ENCODE data around the gene ANKRD18B.
"Not testable (repeated sequence)": the region's sequence is repeated elsewhere in the genome, so short reads cannot be mapped to it uniquely, and the experiment has no call there.

Gene ANKRD18B

DNA sequence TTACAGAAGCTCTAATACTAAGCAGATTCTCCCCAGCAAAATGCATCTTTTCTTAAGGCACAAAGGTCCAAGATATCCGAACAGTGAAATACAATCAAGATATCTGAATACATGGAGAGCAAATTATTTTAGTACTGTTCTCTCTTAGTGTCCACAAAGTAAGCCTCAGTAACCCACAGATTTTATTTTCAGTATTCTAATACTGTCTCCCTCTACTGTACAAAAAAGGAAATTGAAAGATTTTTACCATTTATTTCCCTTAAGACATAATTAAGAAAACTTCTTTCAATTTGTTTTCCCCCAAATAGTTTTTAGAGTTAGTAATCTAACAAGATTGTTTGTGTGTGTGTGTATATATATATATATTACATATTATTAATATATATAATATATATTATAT lies 25.7 kb upstream of the ANKRD18B start:
- Histone ChIP-seq H3K36me3 (ENCODE audit: insufficient read depth, low read length) (no peaks in the 10 kb centered on the region), H4K20me1 (ENCODE audit: insufficient read depth, low read length) (no peaks in the 10 kb centered on the region), H3K27me3 (ENCODE audit: insufficient read depth, low read length, poor library complexity) (no peaks in the 10 kb centered on the region), H3K9me3 (ENCODE audit: insufficient read depth, low read length, severe bottlenecking) (no peaks in the 10 kb centered on the region), H3K79me2 (ENCODE audit: insufficient read depth, low read length) (no peaks in the 10 kb centered on the region), H3K9ac (ENCODE audit: low read depth, low read length) (no peak overlapping the region), H3K4me1 (ENCODE audit: insufficient read depth, low read length) (no peaks in the 10 kb centered on the region), H3K4me2 (ENCODE audit: insufficient read depth, low read length) (no peak overlapping the region), H2AFZ (ENCODE audit: low read depth, low read length) (no peak overlapping the region), H3K27ac (ENCODE audit: low read length) (no peak overlapping the region), H3K4me3 (ENCODE audit: low read depth in 1 of 2, low read length in 2 of 2) (no peak overlapping the region)
- no peak for ATAC-seq (ENCODE audit: insufficient read depth, low read depth)
- no peak for TF ChIP-seq EZH2 (IDR thresholded peaks at IDR 0.05; ENCODE audit: borderline replicate concordance, low read depth, low read length, severe bottlenecking)
- TF ChIP-seq, protein P1, sequence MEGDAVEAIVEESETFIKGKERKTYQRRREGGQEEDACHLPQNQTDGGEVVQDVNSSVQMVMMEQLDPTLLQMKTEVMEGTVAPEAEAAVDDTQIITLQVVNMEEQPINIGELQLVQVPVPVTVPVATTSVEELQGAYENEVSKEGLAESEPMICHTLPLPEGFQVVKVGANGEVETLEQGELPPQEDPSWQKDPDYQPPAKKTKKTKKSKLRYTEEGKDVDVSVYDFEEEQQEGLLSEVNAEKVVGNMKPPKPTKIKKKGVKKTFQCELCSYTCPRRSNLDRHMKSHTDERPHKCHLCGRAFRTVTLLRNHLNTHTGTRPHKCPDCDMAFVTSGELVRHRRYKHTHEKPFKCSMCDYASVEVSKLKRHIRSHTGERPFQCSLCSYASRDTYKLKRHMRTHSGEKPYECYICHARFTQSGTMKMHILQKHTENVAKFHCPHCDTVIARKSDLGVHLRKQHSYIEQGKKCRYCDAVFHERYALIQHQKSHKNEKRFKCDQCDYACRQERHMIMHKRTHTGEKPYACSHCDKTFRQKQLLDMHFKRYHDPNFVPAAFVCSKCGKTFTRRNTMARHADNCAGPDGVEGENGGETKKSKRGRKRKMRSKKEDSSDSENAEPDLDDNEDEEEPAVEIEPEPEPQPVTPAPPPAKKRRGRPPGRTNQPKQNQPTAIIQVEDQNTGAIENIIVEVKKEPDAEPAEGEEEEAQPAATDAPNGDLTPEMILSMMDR (IDR thresholded peaks at IDR 0.05; ENCODE audit: borderline replicate concordance, extremely low read depth, low read length, poor library complexity, severe bottlenecking) = no peak
- DNase-seq = no peak

DNA sequence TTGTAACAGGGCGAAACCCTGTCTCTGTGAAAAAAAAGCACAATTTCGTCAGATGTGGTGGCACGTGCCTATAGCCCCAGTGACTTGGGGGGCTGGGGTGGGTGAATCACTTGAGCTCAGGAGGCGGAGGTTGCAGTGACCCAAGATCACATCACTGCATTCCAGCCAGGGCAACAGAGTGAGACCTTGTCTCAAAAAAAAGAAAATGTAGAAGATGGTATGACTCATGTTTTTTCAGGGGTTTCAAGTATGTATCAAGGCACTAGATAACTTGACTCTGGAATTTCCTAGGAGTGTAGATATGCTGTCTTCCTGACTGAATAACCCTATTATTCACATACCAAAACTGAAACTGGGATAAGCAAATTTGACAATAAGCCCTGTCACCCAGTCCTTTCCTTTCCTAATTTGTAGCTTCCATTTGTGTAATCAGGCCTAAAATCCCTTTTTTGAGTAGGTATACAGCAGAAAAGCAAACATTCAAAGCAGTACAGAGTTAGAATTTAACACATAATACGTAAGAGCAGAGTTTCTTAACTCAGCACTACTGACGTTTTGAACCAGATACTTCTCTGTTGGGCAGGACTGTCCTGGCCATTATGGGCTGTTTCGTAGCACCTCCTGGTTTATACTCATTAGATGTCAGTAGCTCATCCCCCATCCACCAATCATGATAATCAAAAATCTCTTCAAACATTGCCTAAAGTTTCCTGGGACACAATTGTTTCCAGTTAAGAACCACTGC lies 17.3 kb upstream of the ANKRD18B start:
- DNase-seq (no peak), ATAC-seq (ENCODE audit: insufficient read depth, low read depth) (no peak)
- no peak overlapping the region for H3K9ac ChIP-seq (ENCODE audit: low read depth, low read length)
- no peaks in the 10 kb centered on the region for H3K36me3 ChIP-seq (ENCODE audit: insufficient read depth, low read length)
- H2AFZ ChIP-seq (ENCODE audit: low read depth, low read length) = no peak overlapping the region
- no peak overlapping the region for H3K4me3 ChIP-seq (ENCODE audit: low read depth in 1 of 2, low read length in 2 of 2)
- no peak overlapping the region for H3K27ac ChIP-seq (ENCODE audit: low read length)
- no peak overlapping the region for H3K4me2 ChIP-seq (ENCODE audit: insufficient read depth, low read length)
- TF ChIP-seq, protein P1 (IDR thresholded peaks at IDR 0.05; ENCODE audit: borderline replicate concordance, extremely low read depth, low read length, poor library complexity, severe bottlenecking) = no peak
- TF ChIP-seq EZH2 (IDR thresholded peaks at IDR 0.05; ENCODE audit: borderline replicate concordance, low read depth, low read length, severe bottlenecking) = no peak
- no peaks in the 10 kb centered on the region for H3K79me2 ChIP-seq (ENCODE audit: insufficient read depth, low read length)
- no peaks in the 10 kb centered on the region for H3K27me3 ChIP-seq (ENCODE audit: insufficient read depth, low read length, poor library complexity)
- no peaks in the 10 kb centered on the region for H3K9me3 ChIP-seq (ENCODE audit: insufficient read depth, low read length, severe bottlenecking)
- no peaks in the 10 kb centered on the region for H4K20me1 ChIP-seq (ENCODE audit: insufficient read depth, low read length)
- peaks cover 17% of the 10 kb centered on the region for H3K4me1 ChIP-seq (ENCODE audit: insufficient read depth, low read length)

DNA sequence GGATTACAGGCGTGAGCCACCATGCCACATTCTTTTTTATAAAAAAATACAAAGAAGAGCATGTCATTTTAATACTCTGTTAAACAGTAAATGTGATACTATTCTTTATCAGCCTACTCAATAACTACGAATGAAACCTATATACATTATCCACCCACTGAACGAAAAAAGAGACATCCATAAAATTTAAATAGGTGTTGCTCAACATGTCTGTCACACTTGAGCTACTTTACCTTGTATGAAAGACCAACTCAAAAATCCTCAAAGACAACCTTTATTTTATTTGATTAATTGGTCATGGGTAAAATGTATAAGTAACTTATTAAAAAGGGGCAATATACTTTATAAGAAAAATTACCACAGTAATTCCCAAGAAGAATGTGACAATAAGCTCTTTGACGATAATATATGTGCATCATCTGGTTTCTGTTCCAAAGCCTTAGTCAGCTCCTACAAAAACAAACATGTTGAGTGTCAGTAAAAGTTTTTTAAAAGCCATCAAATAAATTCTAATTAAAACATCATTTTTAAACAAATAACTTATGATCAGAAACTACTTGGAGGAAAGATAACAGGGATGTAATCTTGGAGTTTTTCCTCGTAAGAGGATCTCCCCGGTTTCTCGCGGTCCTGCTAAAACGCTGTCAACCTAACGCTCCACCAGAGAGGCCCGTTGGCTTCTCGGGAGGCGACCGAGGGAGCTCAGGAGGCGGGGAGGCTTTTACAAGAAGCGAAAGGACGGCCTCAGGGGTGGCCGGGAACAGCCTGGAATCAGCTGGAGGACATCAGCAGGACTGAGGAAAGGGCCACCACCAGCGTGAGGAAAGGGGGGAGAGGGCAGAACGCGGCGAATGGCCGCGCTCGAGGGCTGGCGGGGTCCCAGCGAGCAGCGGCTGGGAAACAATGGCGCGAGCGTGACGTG lies 13.5 kb upstream of the ANKRD18B start:
- Histone ChIP-seq H3K9ac (ENCODE audit: low read depth, low read length) (peak overlapping the region; percentile 81), H3K4me3 (ENCODE audit: low read depth in 1 of 2, low read length in 2 of 2) (peak overlapping the region; percentile 55 to 66; a peak in 3 of 4 replicates), H3K9me3 (ENCODE audit: insufficient read depth, low read length, severe bottlenecking) (no peaks in the 10 kb centered on the region), H3K4me2 (ENCODE audit: insufficient read depth, low read length) (peak overlapping the region; percentile 60), H3K79me2 (ENCODE audit: insufficient read depth, low read length) (no peaks in the 10 kb centered on the region), H4K20me1 (ENCODE audit: insufficient read depth, low read length) (no peaks in the 10 kb centered on the region), H3K36me3 (ENCODE audit: insufficient read depth, low read length) (no peaks in the 10 kb centered on the region), H2AFZ (ENCODE audit: low read depth, low read length) (peak overlapping the region; percentile 88), H3K27me3 (ENCODE audit: insufficient read depth, low read length, poor library complexity) (no peaks in the 10 kb centered on the region), H3K27ac (ENCODE audit: low read length) (peak overlapping the region; percentile 93), H3K4me1 (ENCODE audit: insufficient read depth, low read length) (peaks cover 17% of the 10 kb centered on the region)
- TF ChIP-seq EZH2 (IDR thresholded peaks at IDR 0.05; ENCODE audit: borderline replicate concordance, low read depth, low read length, severe bottlenecking) = no peak
- TF ChIP-seq, protein P1 (IDR thresholded peaks at IDR 0.05; ENCODE audit: borderline replicate concordance, extremely low read depth, low read length, poor library complexity, severe bottlenecking) = no peak
- ATAC-seq (ENCODE audit: insufficient read depth, low read depth) (peak; percentile 91), DNase-seq (peak; percentile 52)

DNA sequence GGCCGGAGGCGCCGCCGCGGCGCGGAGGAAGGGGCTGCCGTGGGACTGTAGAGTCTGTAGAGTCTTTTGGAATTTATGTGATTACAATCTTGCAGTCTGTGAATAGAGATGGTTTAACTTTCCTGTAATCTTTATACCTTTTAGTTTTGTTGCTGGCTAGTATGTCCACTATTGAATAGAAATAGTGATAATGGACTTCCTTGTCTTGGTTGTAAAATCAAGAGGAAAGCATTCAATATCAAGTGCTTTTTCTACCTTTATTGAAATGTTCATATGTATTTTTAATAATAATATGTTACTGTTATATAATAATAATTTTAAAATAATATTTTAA lies 12.9 kb upstream of the ANKRD18B start:
- not testable (repeated sequence) for H3K36me3 ChIP-seq (ENCODE audit: insufficient read depth, low read length); ATAC-seq (ENCODE audit: insufficient read depth, low read depth); H3K27me3 ChIP-seq (ENCODE audit: insufficient read depth, low read length, poor library complexity); H3K79me2 ChIP-seq (ENCODE audit: insufficient read depth, low read length); H3K9me3 ChIP-seq (ENCODE audit: insufficient read depth, low read length, severe bottlenecking); H4K20me1 ChIP-seq (ENCODE audit: insufficient read depth, low read length); DNase-seq
- Histone ChIP-seq H3K4me3 (ENCODE audit: low read depth in 1 of 2, low read length in 2 of 2) (peak overlapping the region; percentile 55 to 66; a peak in 3 of 4 replicates), H3K27ac (ENCODE audit: low read length) (peak overlapping the region; percentile 93), H3K4me2 (ENCODE audit: insufficient read depth, low read length) (peak overlapping the region; percentile 60), H2AFZ (ENCODE audit: low read depth, low read length) (peak overlapping the region; percentile 88), H3K4me1 (ENCODE audit: insufficient read depth, low read length) (peaks cover 17% of the 10 kb centered on the region), H3K9ac (ENCODE audit: low read depth, low read length) (peak overlapping the region; percentile 81)

DNA sequence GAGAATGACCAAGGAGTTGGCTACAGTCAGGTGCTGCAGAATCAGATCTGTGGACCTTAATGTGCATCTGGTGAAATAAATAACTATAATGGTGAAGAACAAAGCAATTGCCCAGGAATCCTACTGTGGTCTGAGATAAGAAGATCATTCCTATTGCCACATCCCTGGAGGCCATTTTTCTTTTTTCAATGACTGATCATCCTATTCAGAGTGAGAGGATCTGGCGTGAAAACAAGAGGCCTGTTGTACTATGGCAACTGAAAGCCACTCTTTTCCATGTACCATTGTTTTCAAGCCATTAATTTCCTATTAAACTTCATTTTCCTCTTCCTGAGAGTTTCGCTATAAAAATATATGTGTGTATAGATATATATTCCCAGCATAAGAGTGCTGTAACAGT lies 11.5 kb upstream of the ANKRD18B start:
- H3K9ac ChIP-seq (ENCODE audit: low read depth, low read length); DNase-seq; H3K9me3 ChIP-seq (ENCODE audit: insufficient read depth, low read length, severe bottlenecking); H3K27me3 ChIP-seq (ENCODE audit: insufficient read depth, low read length, poor library complexity); H3K79me2 ChIP-seq (ENCODE audit: insufficient read depth, low read length); H3K4me3 ChIP-seq (ENCODE audit: low read depth in 1 of 2, low read length in 2 of 2); H3K36me3 ChIP-seq (ENCODE audit: insufficient read depth, low read length); H4K20me1 ChIP-seq (ENCODE audit: insufficient read depth, low read length); H3K27ac ChIP-seq (ENCODE audit: low read length); H3K4me2 ChIP-seq (ENCODE audit: insufficient read depth, low read length); H2AFZ ChIP-seq (ENCODE audit: low read depth, low read length); ATAC-seq (ENCODE audit: insufficient read depth, low read depth): not testable (repeated sequence)
- peaks cover 17% of the 10 kb centered on the region for H3K4me1 ChIP-seq (ENCODE audit: insufficient read depth, low read length)
